ENCODE results near the gene PLCL2.

PLCL2 gene

GRCh38 chr3:17035966-17036365 lies 151.2 kb downstream of the PLCL2 start:
- no peaks in the 10 kb centered on the region for H3K36me3 Mint-ChIP-seq

GRCh38 chr3:17038141-17038540 lies 153.4 kb downstream of the PLCL2 start:
- no peak overlapping the region for H3K4me3 Mint-ChIP-seq
- no peak overlapping the region for H3K27ac Mint-ChIP-seq
- DNase-seq (ENCODE audit: low spot score in 2 of 2) (no peak), ATAC-seq (no peak)
- no peaks in the 10 kb centered on the region for H3K9me3 Mint-ChIP-seq
- peaks cover 35% of the 10 kb centered on the region for H3K4me1 Mint-ChIP-seq
- H3K36me3 Mint-ChIP-seq = no peaks in the 10 kb centered on the region

More at GRCh38 chr3:17035966-17036365, 151.2 kb downstream of the PLCL2 start:
- DNase-seq (ENCODE audit: low spot score in 2 of 2) (no peak), ATAC-seq (no peak)
- H3K4me1 Mint-ChIP-seq = peaks cover 45% of the 10 kb centered on the region
- H3K27ac Mint-ChIP-seq = no peak overlapping the region
- H3K4me3 Mint-ChIP-seq = no peak overlapping the region
- no peaks in the 10 kb centered on the region for H3K9me3 Mint-ChIP-seq

- Mint-ChIP-seq H3K27ac (no peak overlapping the region), H3K36me3 (peaks cover 5% of the 10 kb centered on the region), H3K4me1 (peaks cover 31% of the 10 kb centered on the region), H3K4me3 (no peak overlapping the region), H3K9me3 (no peaks in the 10 kb centered on the region)
- ATAC-seq = peak; percentile 71
- DNase-seq (ENCODE audit: low spot score in 2 of 2) = no peak
Observed at GRCh38 chr3:17038900-17039553, 154.3 kb downstream of the PLCL2 start.

GRCh38 chr3:17039594-17039993 lies 154.8 kb downstream of the PLCL2 start:
- no peaks in the 10 kb centered on the region for H3K9me3 Mint-ChIP-seq
- DNase-seq (ENCODE audit: low spot score in 2 of 2) (no peak), ATAC-seq (peak; percentile 80)
- H3K4me1 Mint-ChIP-seq = peaks cover 36% of the 10 kb centered on the region
- H3K4me3 Mint-ChIP-seq = no peak overlapping the region
- no peak overlapping the region for H3K27ac Mint-ChIP-seq
- peaks cover 5% of the 10 kb centered on the region for H3K36me3 Mint-ChIP-seq

- H3K27ac Mint-ChIP-seq = peak overlapping the region; percentile 11
- ATAC-seq = no peak
- no peaks in the 10 kb centered on the region for H3K9me3 Mint-ChIP-seq
- peaks cover 14% of the 10 kb centered on the region for H3K36me3 Mint-ChIP-seq
- no peak overlapping the region for H3K4me3 Mint-ChIP-seq
- DNase-seq (ENCODE audit: low spot score in 2 of 2) = no peak
- H3K4me1 Mint-ChIP-seq = peaks cover 40% of the 10 kb centered on the region
Observed at GRCh38 chr3:17040322-17040989, 155.7 kb downstream of the PLCL2 start.

GRCh38 chr3:17040990-17041377 lies 156.2 kb downstream of the PLCL2 start:
- H3K27ac Mint-ChIP-seq = peak overlapping the region; percentile 11
- H3K36me3 Mint-ChIP-seq = peaks cover 18% of the 10 kb centered on the region
- DNase-seq (ENCODE audit: low spot score in 2 of 2) (no peak), ATAC-seq (no peak)
- H3K4me3 Mint-ChIP-seq = no peak overlapping the region
- H3K9me3 Mint-ChIP-seq = no peaks in the 10 kb centered on the region
- H3K4me1 Mint-ChIP-seq = peaks cover 42% of the 10 kb centered on the region

GRCh38 chr3:17044855-17045254 lies 160.1 kb downstream of the PLCL2 start:
- no peak overlapping the region for H3K27ac Mint-ChIP-seq
- H3K4me3 Mint-ChIP-seq = no peak overlapping the region
- no peaks in the 10 kb centered on the region for H3K9me3 Mint-ChIP-seq
- H3K4me1 Mint-ChIP-seq = peaks cover 43% of the 10 kb centered on the region
- peaks cover 18% of the 10 kb centered on the region for H3K36me3 Mint-ChIP-seq
- ATAC-seq = peak; percentile 92
- DNase-seq (ENCODE audit: low spot score in 2 of 2) = no peak

GRCh38 chr3:17045705-17046104 lies 160.9 kb downstream of the PLCL2 start:
- Mint-ChIP-seq H3K9me3 (peaks cover 3% of the 10 kb centered on the region), H3K4me3 (no peak overlapping the region), H3K36me3 (peaks cover 18% of the 10 kb centered on the region), H3K27ac (no peak overlapping the region), H3K4me1 (peaks cover 40% of the 10 kb centered on the region)
- no peak for ATAC-seq
- DNase-seq (ENCODE audit: low spot score in 2 of 2) = no peak

GRCh38 chr3:17046623-17047022 lies 161.9 kb downstream of the PLCL2 start:
- Mint-ChIP-seq H3K27ac (no peak overlapping the region), H3K9me3 (peaks cover 5% of the 10 kb centered on the region), H3K4me3 (no peak overlapping the region), H3K4me1 (peaks cover 37% of the 10 kb centered on the region), H3K36me3 (peaks cover 18% of the 10 kb centered on the region)
- ATAC-seq (no peak), DNase-seq (ENCODE audit: low spot score in 2 of 2) (no peak)

- no peak overlapping the region for H3K4me3 Mint-ChIP-seq
- peaks cover 18% of the 10 kb centered on the region for H3K36me3 Mint-ChIP-seq
- peaks cover 37% of the 10 kb centered on the region for H3K4me1 Mint-ChIP-seq
- ATAC-seq = peak; percentile 45
- H3K27ac Mint-ChIP-seq = no peak overlapping the region
- no peak for DNase-seq (ENCODE audit: low spot score in 2 of 2)
- peaks cover 5% of the 10 kb centered on the region for H3K9me3 Mint-ChIP-seq
Observed at GRCh38 chr3:17047162-17047561, 162.4 kb downstream of the PLCL2 start.

GRCh38 chr3:17047894-17048293 lies 163.1 kb downstream of the PLCL2 start:
- peaks cover 5% of the 10 kb centered on the region for H3K9me3 Mint-ChIP-seq
- peaks cover 18% of the 10 kb centered on the region for H3K36me3 Mint-ChIP-seq
- no peak for DNase-seq (ENCODE audit: low spot score in 2 of 2)
- H3K4me1 Mint-ChIP-seq = peaks cover 37% of the 10 kb centered on the region
- H3K4me3 Mint-ChIP-seq = no peak overlapping the region
- no peak for ATAC-seq
- H3K27ac Mint-ChIP-seq = no peak overlapping the region

GRCh38 chr3:17050071-17050470 lies 165.3 kb downstream of the PLCL2 start:
- no peak for DNase-seq (ENCODE audit: low spot score in 2 of 2)
- Mint-ChIP-seq H3K4me3 (no peak overlapping the region), H3K4me1 (peaks cover 35% of the 10 kb centered on the region), H3K27ac (no peak overlapping the region), H3K9me3 (peaks cover 9% of the 10 kb centered on the region), H3K36me3 (peaks cover 8% of the 10 kb centered on the region)
- ATAC-seq = no peak

GRCh38 chr3:17050506-17050905 lies 165.8 kb downstream of the PLCL2 start:
- Mint-ChIP-seq H3K27ac (no peak overlapping the region), H3K9me3 (peaks cover 9% of the 10 kb centered on the region), H3K36me3 (peaks cover 3% of the 10 kb centered on the region), H3K4me3 (no peak overlapping the region), H3K4me1 (peaks cover 35% of the 10 kb centered on the region)
- no peak for ATAC-seq
- DNase-seq (ENCODE audit: low spot score in 2 of 2) = no peak

GRCh38 chr3:17052363-17052762 lies 167.6 kb downstream of the PLCL2 start:
- ATAC-seq = no peak
- peaks cover 41% of the 10 kb centered on the region for H3K4me1 Mint-ChIP-seq
- peaks cover 9% of the 10 kb centered on the region for H3K9me3 Mint-ChIP-seq
- H3K27ac Mint-ChIP-seq = no peak overlapping the region
- DNase-seq (ENCODE audit: low spot score in 2 of 2) = no peak
- H3K36me3 Mint-ChIP-seq = no peaks in the 10 kb centered on the region
- H3K4me3 Mint-ChIP-seq = no peak overlapping the region

GRCh38 chr3:17054301-17054981 lies 169.7 kb downstream of the PLCL2 start:
- peaks cover 9% of the 10 kb centered on the region for H3K9me3 Mint-ChIP-seq
- DNase-seq (ENCODE audit: low spot score in 2 of 2) = no peak
- no peaks in the 10 kb centered on the region for H3K36me3 Mint-ChIP-seq
- H3K4me1 Mint-ChIP-seq = peaks cover 35% of the 10 kb centered on the region
- H3K4me3 Mint-ChIP-seq = peak overlapping the region; percentile 14
- peak; percentile 68 for ATAC-seq
- peak overlapping the region; percentile 68 for H3K27ac Mint-ChIP-seq

- DNase-seq (ENCODE audit: low spot score in 2 of 2) (no peak), ATAC-seq (peak; percentile 21)
- Mint-ChIP-seq H3K4me3 (peak overlapping the region; percentile 14), H3K4me1 (peaks cover 35% of the 10 kb centered on the region), H3K9me3 (peaks cover 9% of the 10 kb centered on the region), H3K27ac (peak overlapping the region; percentile 68), H3K36me3 (no peaks in the 10 kb centered on the region)
Observed at GRCh38 chr3:17054982-17055343, 170.2 kb downstream of the PLCL2 start.
